Posterior vena cava (tissue), 2 donors: ENCODE data around the gene NOL6. TPM values are rescaled to one million over a fixed set of nuclear protein-coding genes. Genes with fewer than 3 reads are reported as not detected.
"Not testable (repeated sequence)": the region's sequence is repeated elsewhere in the genome, so short reads cannot be mapped to it uniquely, and the experiment has no call there.

ENCODE experiments used
- DNase-seq: peaks from one replicate; pipeline ENCODE4 v3.0.0-alpha.2; 2020; ENCODE audit warnings: low spot score
- intact Hi-C, 2 donors: fragments of 100-400 bp; cut with DNase I; formaldehyde crosslinking; loops; one replicate each; pipeline versions ENCODE4 v1.14.1 to v1.14.2; 2022 to 2023
- total RNA-seq, 2 donors: library from RNA; stranded (reverse); fragmentation: NEBNext Ultra II Directional; extraction: Animal tissue kit (Norgen Biotek cat#: 25700); gene quantifications; one replicate each; pipeline ENCODE4 v1.2.1, GENCODE V29; 2021
- donor health status: DM: yes; HTN: yes; CAD: no.
- donor health status: DM: yes; HTN: yes; CAD: no.

The NOL6 gene
- total RNA-seq, 2 donors from 2014 or later, result 20.9 to 24.8 TPM

DNA sequence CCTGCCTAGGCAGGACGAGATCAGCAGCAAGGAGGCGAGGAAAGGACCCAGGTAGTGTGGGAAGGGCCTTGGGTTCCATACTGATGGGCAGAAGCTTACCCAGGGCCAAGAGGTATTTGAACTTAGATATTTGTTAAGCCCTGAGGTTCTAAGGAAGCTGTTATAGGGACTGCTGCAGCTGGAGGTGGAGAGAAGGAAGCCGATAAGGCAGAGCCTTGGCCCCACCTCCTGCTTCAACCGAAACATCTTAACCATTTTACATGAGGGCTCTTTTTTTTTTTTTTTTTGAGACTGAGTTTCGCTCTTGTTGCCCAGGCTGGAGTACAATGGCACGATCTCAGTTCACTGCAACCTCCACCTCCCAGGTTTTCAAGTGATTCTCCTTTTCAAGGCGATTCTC, 17.8 kb downstream of the NOL6 start:
- no peak for DNase-seq
- intact Hi-C loops, result no loop called here

DNA sequence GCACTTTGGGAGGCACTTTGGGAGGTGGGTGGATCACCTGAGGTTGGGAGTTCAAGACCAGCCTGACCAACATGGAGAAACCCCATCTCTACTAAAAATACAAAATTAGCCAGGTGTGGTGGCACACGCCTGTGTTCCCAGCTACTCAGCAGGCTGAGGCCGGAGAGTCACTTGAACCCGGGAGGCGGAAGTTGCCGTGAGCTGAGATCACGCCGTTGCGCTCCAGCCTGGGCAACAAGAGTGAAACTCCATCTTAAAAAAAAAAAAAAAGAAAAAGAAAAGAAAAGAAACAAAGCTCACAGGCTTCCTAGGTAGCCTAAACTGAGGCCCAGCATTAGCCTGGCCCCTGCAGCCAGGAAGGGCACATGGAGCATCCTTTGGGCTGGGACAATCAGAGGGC, 18.3 kb downstream of the NOL6 start:
- DNase-seq, intact Hi-C loops: not testable (repeated sequence)

DNA sequence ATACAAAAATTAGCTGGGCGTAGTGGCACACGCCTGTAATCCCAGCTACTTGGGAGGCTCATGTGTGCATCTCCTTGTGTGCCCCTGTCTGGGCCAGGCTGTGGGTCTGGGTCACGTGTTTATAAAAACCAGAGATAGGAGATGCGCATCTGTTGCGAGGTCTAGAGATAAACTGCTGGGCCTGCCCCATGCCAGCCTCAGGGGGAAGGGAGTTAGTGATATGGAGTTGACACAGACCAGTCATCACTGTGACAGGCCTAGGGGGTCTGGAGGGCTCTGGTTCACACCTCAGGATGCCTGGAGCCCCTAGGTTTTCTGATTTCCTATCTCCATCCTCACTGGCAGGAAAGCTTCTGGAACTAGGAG, 19.1 kb downstream of the NOL6 start:
- DNase-seq, intact Hi-C loops: not testable (repeated sequence)

DNA sequence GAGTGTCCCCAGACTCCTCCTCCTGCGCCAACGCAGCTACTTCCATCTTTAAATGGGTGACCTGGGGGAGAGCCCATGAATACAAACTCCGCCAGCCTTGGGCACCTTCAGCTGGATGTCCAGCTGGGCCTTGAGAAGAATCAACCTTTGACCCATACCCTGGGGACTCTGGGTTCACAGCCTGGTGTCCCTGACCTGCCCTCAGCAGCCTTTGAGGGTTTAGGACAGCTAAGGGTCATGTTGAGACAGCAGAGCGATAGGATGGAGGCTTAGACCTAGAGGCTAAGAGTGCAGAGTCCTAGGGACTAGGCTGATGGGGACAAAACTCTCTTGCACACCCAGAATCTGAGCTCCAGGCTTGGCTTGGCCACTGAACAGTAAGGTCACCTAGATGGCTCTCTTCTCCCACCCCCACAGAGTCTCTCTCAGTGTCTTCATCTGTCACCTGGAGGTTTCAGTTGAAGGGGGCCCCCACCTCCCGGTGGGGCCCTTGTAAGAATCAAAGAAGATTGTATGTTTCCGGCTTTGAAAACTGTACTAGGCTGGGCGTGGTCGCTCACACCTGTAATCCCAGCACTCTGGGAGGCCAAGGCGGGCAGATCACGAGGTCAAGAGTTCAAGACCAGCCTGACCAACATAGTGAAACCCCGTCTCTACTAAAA, 19.6 kb downstream of the NOL6 start:
- intact Hi-C loops, result no loop called here
- no peak for DNase-seq

DNA sequence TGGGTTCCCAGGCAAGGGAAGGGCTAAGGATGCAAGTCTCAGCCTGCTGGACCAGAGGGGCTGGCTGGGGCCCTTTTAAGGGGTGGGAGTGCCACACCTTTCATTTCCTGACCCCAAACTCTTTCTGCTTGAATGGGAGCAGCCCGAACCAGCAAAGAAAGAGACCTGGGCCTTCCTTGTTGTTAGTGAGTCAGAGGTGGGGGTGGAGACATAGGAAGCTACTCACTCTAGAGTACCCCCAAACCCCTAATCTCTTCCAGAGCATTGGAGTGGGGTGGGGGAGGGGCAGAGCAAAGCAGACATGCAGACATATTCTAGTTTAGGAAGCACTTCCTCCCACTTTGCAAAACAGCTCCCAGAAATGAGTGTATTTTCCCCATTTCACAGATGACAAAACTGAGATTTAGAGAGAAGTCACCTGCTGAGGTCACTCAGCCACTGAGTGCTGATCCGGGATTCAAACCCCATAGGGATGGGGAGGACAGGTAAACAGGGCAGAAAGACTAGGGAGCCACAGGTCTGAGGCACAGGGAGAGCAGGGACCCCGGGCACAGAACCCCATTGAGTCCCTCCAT, 20.4 kb downstream of the NOL6 start:
- DNase-seq, result no peak
- intact Hi-C loops, result no loop called here

DNA sequence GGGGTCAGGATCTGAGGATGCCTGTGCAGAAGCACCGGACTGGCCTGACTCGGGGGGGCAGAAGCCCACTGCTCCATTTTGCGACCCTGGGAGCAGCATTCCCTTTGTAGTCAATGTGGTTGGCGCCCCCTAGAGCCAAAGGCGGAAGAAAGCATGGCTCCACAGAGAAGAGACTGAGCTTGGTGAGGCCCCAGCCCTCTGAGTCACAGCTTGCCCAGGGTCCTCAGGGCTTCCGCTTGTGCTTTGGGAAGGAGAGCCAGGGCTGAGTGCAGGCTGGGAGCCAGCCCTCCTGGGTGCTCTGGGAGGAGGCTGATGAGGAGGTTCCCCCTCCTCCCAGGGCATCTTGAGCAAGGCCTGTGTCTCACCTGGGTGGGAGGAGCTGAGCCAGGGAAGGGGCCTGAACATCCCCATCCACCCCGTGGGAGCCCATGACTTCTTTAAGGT, 20.9 kb downstream of the NOL6 start:
- peak; percentile 84 for DNase-seq
- intact Hi-C loops, result no loop called here

DNA sequence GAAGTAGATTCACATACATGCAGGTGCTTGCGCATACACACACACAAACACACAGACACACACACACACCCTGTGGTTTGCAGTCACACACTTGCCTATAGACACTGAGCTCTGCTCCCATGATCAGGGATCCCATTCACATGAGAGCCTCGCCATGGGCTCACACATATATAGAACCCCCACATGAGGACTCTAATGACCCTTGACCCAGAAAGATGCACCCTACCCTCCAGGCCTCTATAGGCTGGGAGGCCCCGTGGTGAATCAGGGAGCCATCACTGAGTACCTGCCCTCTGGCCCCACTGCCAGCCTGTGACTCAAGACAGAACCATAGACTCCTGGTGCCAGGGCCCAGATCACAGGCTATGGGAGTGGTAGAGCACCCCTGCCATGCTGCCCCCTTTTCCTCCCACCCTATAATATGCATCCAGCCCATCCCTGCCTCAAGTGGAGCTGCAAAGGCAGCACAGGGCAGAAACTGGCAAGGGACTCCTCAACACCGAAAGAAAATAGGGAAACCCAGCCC, 23.0 kb downstream of the NOL6 start:
- intact Hi-C loops, result no loop called here

DNA sequence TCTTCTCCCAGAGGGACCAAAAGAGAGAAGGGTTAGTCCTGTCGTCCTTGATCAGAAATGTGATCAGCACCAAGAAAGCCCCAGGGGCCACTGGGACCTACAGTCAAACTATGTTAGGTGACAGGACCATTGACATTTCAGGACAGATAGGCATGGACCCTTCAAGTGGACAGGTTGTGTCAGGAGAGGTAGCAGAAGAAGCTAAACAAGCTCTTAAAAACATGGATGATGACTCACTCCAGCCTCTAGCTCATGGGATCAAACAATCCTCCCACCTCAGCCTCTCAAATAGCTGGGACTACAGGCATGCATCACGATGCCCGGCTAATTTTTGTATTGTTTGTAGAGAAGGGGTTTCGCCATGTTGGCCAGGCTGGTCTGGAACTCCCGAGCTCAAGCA, 24.0 kb downstream of the NOL6 start:
- intact Hi-C loops, result no loop called here
- DNase-seq, result no peak

More for the DNA sequence above, 23.0 kb downstream of the NOL6 start:
- DNase-seq, result no peak

DNA sequence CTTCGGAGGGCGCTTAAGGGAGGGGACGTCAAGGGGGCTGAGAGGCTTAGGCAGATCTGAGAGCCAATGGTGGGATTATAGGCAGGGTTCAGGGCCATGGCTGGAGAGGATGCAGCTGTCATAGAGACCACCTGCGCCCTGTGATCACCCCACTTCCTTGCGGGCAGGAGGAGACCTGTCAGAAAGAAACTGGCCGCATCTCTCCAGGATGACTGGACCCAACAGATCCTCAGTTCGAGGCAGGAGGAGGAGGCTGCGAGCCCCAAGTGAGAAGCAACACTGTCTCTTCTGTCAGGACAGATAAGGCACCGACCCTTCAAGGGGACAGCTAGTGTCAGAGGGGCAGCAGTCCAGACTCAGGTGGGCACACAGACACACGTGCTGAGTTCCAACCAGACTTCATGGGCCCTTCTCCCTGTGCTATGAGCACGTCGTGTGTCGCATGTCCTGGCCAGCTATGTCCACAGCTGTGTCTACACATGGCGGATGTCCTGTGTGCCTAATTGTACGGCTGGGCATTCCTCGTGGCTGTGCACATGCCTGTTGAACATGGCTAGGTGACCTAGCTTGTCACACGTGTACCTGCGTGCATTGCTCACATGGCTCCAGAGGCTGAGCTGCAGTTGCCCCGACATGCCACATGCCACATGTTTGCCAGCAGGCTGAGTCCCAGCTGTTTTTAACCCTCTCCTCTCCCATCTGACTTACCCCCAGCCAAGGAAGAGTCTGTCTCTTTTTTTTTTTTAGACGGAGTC, 25.7 kb downstream of the NOL6 start:
- no peak for DNase-seq

DNA sequence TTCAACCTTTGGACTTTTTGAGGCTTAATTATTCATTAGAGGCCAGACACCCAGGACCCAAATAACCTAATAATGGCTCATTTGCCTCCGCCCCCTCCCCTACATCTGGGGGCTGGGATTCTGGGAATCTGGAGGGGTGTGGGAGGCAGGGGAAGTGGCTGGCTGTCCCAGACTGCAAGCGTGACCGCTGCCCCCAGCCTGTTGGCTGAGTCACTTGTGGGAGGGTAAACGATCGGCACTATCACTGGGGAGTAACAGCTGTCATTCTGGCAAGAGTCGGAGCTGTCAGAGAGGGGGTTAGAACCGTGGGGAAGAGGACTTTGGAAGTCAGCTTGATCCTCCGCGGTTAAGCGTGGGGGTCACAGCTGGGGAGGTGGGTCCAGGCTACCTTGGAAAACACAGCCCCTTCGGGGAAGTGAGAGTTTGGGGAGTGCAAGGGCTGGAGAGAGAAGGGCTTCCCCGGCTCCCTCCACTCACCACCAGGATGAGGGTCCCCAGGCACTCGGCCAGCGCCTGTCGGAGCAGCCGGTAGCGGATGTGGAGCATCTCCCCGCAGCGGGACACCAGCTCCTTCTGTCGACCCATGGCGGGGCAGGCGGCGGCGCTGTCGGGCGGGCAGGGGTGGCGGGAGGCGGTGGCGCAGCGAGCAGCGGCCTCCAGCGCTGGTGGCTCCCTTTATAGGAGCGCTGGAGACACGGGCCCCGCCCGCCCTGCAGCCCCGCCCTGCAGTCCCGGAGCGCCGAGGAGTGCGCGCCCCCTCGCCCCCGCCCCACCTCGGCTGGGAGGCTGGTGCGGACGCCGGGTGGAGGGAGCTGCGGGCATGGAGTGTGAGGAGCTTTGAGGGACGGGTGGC, 26.6 kb downstream of the NOL6 start, which contains the start of gene AQP3:
TSS of gene AQP3 (minus strand) at position 648 of the 853 bp plus-strand sequence. CDS start at position 585, 63 bp downstream.
- intact Hi-C loops, result no loop called here
- peak; percentile 88 for DNase-seq

More for the DNA sequence above, 25.7 kb downstream of the NOL6 start:
- intact Hi-C loops, result no loop called here

DNA sequence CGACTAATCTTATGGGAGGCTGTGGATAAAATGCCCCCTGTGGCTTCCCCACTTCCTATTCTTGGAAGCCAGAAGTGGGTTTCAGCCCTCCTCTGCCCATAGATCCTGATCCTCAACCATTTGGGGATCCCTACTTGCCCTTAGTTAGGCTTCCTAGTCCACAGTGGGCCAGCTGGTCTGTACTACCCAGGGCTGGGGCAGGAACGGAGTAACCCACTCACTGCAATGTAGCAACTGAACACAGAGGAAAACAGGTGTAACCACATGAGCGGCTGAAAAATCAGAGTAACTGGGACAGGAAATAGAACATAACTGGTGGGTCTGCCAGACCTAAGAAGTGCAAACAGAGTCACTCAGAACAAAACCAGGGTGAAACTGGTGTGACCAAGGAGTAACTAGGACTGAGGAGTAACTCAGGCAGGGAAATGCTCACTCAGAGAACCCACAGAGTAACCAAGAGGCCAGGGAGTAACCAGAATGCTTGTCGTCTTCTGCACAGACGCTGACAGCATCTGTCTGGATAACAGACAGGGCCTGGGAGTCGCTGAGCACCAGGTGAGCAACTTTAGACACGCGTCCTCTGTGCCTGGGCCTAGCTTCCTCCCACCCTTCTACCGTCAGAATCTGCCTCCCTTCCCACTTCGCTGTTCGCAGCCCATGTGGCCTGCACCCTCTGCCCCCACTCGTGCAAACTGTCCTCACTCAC, 27.3 kb downstream of the NOL6 start:
- intact Hi-C loops, result no loop called here
- DNase-seq, result no peak

DNA sequence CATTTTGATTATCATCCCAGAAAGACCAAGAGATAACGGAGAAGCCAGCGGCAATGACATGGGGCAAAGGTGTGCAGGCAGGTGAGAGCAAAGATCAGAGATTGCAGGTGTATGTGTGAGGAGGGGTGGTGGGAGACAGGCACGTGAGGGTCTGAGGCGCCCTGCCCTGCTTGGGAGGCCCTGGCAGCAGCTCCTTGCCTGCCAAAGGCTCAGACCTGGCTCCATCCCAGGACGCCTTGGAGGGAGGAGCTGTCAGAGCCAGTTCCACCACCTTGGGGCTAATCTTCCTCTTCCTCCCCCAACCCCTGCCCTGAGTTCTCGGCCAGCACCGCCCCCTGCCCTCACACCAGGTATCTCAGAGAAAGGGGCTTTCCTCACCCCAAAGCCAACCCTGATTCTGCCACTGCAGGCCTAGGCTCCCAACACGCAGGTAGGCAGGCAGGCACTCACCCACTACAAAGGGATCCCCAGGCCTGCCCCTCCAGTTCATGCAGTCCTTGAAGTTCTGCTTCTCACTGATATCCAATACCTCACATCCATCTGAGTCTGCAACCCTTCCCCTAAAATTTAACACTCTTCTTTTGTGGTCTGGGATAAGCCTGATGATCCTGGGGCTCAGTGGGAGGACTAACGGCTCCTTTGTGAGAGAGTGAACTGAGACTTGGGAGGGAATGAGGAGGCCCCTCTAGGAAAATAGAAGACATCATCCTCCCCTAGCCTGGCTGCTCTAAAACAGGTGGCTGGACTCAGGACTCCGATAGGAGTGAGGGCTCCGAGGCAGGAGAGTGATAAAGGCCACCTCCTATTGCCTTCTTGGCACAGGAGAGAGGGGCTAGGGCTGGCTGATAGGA, 28.1 kb downstream of the NOL6 start:
- intact Hi-C loops, result no loop called here
- DNase-seq, result no peak

DNA sequence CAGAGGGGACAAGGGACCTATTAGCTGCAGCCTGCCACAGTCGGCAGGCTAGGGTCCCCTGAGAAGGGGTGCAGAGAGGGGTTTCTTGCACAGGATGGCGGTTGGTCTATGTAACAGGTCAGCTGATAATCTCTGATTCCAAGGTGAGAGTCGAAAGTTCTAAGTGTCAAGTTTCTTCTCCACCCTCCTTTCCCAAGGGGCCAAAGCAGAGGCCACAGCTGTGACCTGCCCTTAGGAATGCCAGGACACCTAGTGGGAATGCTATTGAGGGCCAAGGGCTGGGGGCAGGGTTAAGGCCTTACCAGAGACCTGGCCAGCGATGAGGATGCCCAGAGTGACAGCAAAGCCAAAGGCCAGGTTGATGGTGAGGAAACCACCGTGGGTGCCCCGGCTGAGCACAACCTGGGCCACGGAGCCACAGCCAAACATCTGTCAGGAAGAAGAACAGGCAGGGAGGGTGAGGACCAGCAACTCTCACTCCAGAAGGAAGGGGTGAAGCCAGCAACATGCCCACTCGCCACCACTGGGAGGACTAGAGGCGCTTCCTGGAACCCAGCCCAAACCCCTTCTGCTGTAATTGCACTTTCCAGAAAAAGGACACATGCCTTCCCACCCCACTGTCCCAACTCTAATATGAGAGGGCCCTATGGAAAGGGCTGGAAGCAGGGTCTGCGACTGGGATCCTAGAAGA, 30.1 kb downstream of the NOL6 start:
- intact Hi-C loops, result no loop called here
- DNase-seq, result no peak

DNA sequence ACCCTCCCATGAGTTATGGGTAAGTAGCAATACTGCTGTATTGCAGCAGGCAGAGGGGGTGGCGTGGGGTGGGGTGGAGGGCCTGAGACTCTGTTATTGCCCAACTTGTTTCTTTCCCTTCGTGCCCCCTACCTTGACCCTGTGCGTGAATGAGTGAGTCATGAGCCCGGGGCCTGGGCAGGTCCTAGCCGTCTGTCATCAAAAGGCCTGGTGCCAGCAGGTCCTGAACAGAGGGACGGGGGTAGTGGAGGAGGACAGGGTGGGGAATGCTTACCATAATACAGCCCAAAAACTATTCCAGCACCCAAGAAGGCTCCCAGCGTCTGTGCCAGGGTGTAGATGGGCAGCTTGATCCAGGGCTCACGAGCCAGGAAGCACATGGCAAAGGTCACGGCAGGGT, 30.7 kb downstream of the NOL6 start:
- no peak for DNase-seq
- intact Hi-C loops, result no loop called here

DNA sequence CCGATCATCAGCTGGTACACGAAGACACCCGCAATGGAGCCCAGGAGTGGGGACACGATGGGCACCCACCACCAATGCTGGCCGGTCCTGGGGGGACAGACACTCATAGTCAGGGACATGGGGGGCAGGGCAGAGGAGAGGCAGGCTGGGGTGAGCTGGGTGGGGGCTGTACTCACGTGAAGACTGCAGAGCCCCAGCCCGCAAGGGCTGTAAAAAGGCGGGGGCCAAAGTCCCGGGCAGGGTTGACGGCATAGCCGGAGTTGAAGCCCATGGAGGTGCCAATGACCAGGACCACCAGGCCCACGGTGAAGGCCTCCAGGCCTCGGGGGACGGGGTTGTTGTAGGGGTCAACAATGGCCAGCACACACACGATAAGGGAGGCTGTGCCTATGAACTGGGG, 31.6 kb downstream of the NOL6 start:
- no peak for DNase-seq
- intact Hi-C loops, result no loop called here

DNA sequence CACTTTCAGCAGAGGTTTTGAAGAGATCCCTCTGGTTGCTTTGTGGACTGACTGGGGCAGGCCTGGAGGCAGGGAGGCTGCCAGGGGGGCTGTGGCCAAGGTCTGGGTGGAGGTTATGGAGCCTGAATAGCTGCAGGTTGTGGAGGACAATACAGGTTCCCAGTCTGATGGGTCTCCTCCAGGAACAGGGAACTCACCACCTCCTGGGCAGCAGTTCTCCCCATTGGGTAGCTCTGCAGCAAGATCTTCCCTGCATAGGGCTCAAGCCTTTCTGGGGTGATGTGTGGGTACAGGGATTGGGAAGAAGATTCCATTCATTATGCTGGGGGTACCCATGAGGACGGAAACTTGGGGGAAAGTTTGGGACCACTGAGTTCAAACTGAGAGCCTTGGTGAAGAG, 33.1 kb downstream of the NOL6 start:
- intact Hi-C loops, result no loop called here
- DNase-seq, result no peak

DNA sequence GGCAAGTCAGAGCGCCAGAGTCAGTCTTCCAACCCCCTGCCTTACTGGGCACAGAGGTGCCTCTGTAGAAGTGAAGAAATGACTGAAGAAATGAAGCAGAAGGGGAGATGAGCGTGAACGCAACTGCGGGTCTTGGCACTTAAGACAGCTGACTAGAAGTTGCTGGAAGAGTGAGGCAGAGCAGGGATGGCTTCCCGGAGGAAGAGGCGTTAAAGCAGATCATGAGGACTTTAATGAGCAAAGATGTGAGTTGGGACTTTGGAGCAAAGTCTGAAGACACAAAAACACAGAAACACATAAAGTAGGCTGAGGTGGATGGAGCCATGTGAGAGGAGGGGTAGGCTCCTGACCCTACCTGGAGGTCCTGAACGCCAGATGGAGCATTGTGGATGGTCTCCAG, 33.5 kb downstream of the NOL6 start:
- intact Hi-C loops, result no loop called here
- DNase-seq, result no peak
